ENCODE results near the gene HIVEP1.

Gene HIVEP1
- total RNA-seq, result 36.1 to 101 (median 65.5) reads per million in 9 experiments

- DNase-seq (peak in 2 of 3 experiments; percentile 9 to 23), ATAC-seq (replicated peaks) (no peak)
- Mint-ChIP-seq H3K4me3 (peak within 1 kb of the TSS; percentile 98 to 99), H3K4me1 (ENCODE audit: low read depth in 2 of 2) (peaks cover 21 to 28% of the 10 kb centered on the region in 2 donors), H3K27me3 (no peaks in the 10 kb centered on the region), H3K9me3 (no peaks in the 10 kb centered on the region), H3K36me3 (ENCODE audit: insufficient read depth) (peaks cover 36% of the 10 kb centered on the region), H3K27ac (peak within 1 kb of the TSS; percentile 99 to 100)
Observed at GRCh38 chr6:12012038-12012557, at the start of gene HIVEP1. TSS of gene HIVEP1 (plus strand) at chr6:12012312. CDS start at chr6:12015629, 3,317 bp downstream.

- Mint-ChIP-seq H3K4me1 (ENCODE audit: low read depth in 2 of 2) (no peaks in the 10 kb centered on the region), H3K27me3 (peaks cover 0 to 7% of the 10 kb centered on the region in 2 donors), H3K9me3 (no peaks in the 10 kb centered on the region), H3K4me3 (no peak overlapping the region), H3K36me3 (ENCODE audit: insufficient read depth) (no peaks in the 10 kb centered on the region), H3K27ac (no peak overlapping the region)
- DNase-seq (no peak), ATAC-seq (replicated peaks) (no peak)
Observed at GRCh38 chr6:11963756-11964500, 48.2 kb upstream of the HIVEP1 start.

GRCh38 chr6:11964729-11965335 is 47.3 kb upstream of the HIVEP1 start:
- Mint-ChIP-seq H3K4me1 (ENCODE audit: low read depth in 2 of 2) (peaks cover 0 to 2% of the 10 kb centered on the region in 2 donors), H3K4me3 (no peak overlapping the region), H3K27me3 (peaks cover 0 to 5% of the 10 kb centered on the region in 2 donors), H3K36me3 (ENCODE audit: insufficient read depth) (no peaks in the 10 kb centered on the region), H3K9me3 (no peaks in the 10 kb centered on the region), H3K27ac (no peak overlapping the region)
- no peak for ATAC-seq (replicated peaks)
- DNase-seq, result no peak

- H3K27me3 Mint-ChIP-seq, result peaks cover 0 to 5% of the 10 kb centered on the region in 2 donors
- H3K9me3 Mint-ChIP-seq, result no peaks in the 10 kb centered on the region
- no peak for ATAC-seq (replicated peaks)
- DNase-seq, result no peak
- H3K4me1 Mint-ChIP-seq (ENCODE audit: low read depth in 2 of 2), result peaks cover 0 to 2% of the 10 kb centered on the region in 2 donors
- H3K27ac Mint-ChIP-seq, result no peak overlapping the region
- H3K4me3 Mint-ChIP-seq, result no peak overlapping the region
- no peaks in the 10 kb centered on the region for H3K36me3 Mint-ChIP-seq (ENCODE audit: insufficient read depth)
Observed at GRCh38 chr6:11965499-11965898, 46.6 kb upstream of the HIVEP1 start.

- Mint-ChIP-seq H3K4me3 (no peak overlapping the region), H3K27ac (no peak overlapping the region), H3K27me3 (peaks cover 5 to 11% of the 10 kb centered on the region in 2 donors), H3K36me3 (ENCODE audit: insufficient read depth) (no peaks in the 10 kb centered on the region), H3K4me1 (ENCODE audit: low read depth in 2 of 2) (peaks cover 0 to 2% of the 10 kb centered on the region in 2 donors), H3K9me3 (no peaks in the 10 kb centered on the region)
- DNase-seq (no peak), ATAC-seq (replicated peaks) (no peak)
Observed at GRCh38 chr6:11968241-11968806, 43.8 kb upstream of the HIVEP1 start.

- DNase-seq, result no peak
- no peak overlapping the region for H3K27ac Mint-ChIP-seq
- peaks cover 0 to 2% of the 10 kb centered on the region in 2 donors for H3K4me1 Mint-ChIP-seq (ENCODE audit: low read depth in 2 of 2)
- peaks cover 5 to 11% of the 10 kb centered on the region in 2 donors for H3K27me3 Mint-ChIP-seq
- no peak overlapping the region for H3K4me3 Mint-ChIP-seq
- no peaks in the 10 kb centered on the region for H3K36me3 Mint-ChIP-seq (ENCODE audit: insufficient read depth)
- ATAC-seq (replicated peaks), result no peak
- no peaks in the 10 kb centered on the region for H3K9me3 Mint-ChIP-seq
Observed at GRCh38 chr6:11969092-11969491, 43.0 kb upstream of the HIVEP1 start.

GRCh38 chr6:11970114-11970513 is 42.0 kb upstream of the HIVEP1 start:
- no peaks in the 10 kb centered on the region for H3K9me3 Mint-ChIP-seq
- peaks cover 5 to 11% of the 10 kb centered on the region in 2 donors for H3K27me3 Mint-ChIP-seq
- no peak overlapping the region for H3K4me3 Mint-ChIP-seq
- no peak overlapping the region for H3K27ac Mint-ChIP-seq
- ATAC-seq (replicated peaks) (no peak), DNase-seq (no peak)
- H3K36me3 Mint-ChIP-seq (ENCODE audit: insufficient read depth), result no peaks in the 10 kb centered on the region
- H3K4me1 Mint-ChIP-seq (ENCODE audit: low read depth in 2 of 2), result peaks cover 0 to 2% of the 10 kb centered on the region in 2 donors

GRCh38 chr6:11971154-11971553 is 41.0 kb upstream of the HIVEP1 start:
- Mint-ChIP-seq H3K27ac (no peak overlapping the region), H3K9me3 (no peaks in the 10 kb centered on the region), H3K36me3 (ENCODE audit: insufficient read depth) (no peaks in the 10 kb centered on the region), H3K4me3 (no peak overlapping the region), H3K4me1 (ENCODE audit: low read depth in 2 of 2) (peaks cover 5 to 7% of the 10 kb centered on the region in 2 donors), H3K27me3 (peaks cover 5 to 11% of the 10 kb centered on the region in 2 donors)
- DNase-seq, result no peak
- ATAC-seq (replicated peaks), result no peak

- Mint-ChIP-seq H3K4me1 (ENCODE audit: low read depth in 2 of 2) (peaks cover 5 to 12% of the 10 kb centered on the region in 2 donors), H3K27ac (peak overlapping the region in 1 of 2 donors; percentile 22), H3K36me3 (ENCODE audit: insufficient read depth) (no peaks in the 10 kb centered on the region), H3K4me3 (no peak overlapping the region), H3K9me3 (no peaks in the 10 kb centered on the region), H3K27me3 (peaks cover 5 to 11% of the 10 kb centered on the region in 2 donors)
- DNase-seq (no peak), ATAC-seq (replicated peaks) (no peak)
Observed at GRCh38 chr6:11972270-11972669, 39.8 kb upstream of the HIVEP1 start.

- no peak for DNase-seq
- no peak for ATAC-seq (replicated peaks)
- Mint-ChIP-seq H3K27ac (peak overlapping the region in 1 of 2 donors; percentile 70), H3K4me3 (no peak overlapping the region), H3K36me3 (ENCODE audit: insufficient read depth) (no peaks in the 10 kb centered on the region), H3K4me1 (ENCODE audit: low read depth in 2 of 2) (peaks cover 6 to 12% of the 10 kb centered on the region in 2 donors), H3K9me3 (no peaks in the 10 kb centered on the region), H3K27me3 (peaks cover 5 to 11% of the 10 kb centered on the region in 2 donors)
Observed at GRCh38 chr6:11972806-11973205, 39.3 kb upstream of the HIVEP1 start.

GRCh38 chr6:11973238-11973637 is 38.9 kb upstream of the HIVEP1 start:
- H3K9me3 Mint-ChIP-seq, result no peaks in the 10 kb centered on the region
- H3K27me3 Mint-ChIP-seq, result peaks cover 5 to 11% of the 10 kb centered on the region in 2 donors
- no peak overlapping the region for H3K4me3 Mint-ChIP-seq
- H3K27ac Mint-ChIP-seq, result no peak overlapping the region
- no peak for ATAC-seq (replicated peaks)
- H3K4me1 Mint-ChIP-seq (ENCODE audit: low read depth in 2 of 2), result peaks cover 9 to 12% of the 10 kb centered on the region in 2 donors
- no peaks in the 10 kb centered on the region for H3K36me3 Mint-ChIP-seq (ENCODE audit: insufficient read depth)
- DNase-seq, result no peak

- DNase-seq (no peak), ATAC-seq (replicated peaks) (no peak)
- H3K9me3 Mint-ChIP-seq, result no peaks in the 10 kb centered on the region
- H3K36me3 Mint-ChIP-seq (ENCODE audit: insufficient read depth), result no peaks in the 10 kb centered on the region
- peaks cover 2 to 11% of the 10 kb centered on the region in 2 donors for H3K27me3 Mint-ChIP-seq
- H3K27ac Mint-ChIP-seq, result no peak overlapping the region
- H3K4me1 Mint-ChIP-seq (ENCODE audit: low read depth in 2 of 2), result peaks cover 11 to 12% of the 10 kb centered on the region in 2 donors
- H3K4me3 Mint-ChIP-seq, result no peak overlapping the region
Observed at GRCh38 chr6:11974089-11974488, 38.0 kb upstream of the HIVEP1 start.

- H3K4me3 Mint-ChIP-seq, result peak overlapping the region; percentile 18 to 20
- ATAC-seq (replicated peaks) (peak; percentile 95), DNase-seq (peak in 2 of 3 experiments; percentile 5 to 7)
- H3K27ac Mint-ChIP-seq, result no peak overlapping the region
- H3K27me3 Mint-ChIP-seq, result peaks cover 0 to 11% of the 10 kb centered on the region in 2 donors
- peaks cover 10 to 11% of the 10 kb centered on the region in 2 donors for H3K4me1 Mint-ChIP-seq (ENCODE audit: low read depth in 2 of 2)
- no peaks in the 10 kb centered on the region for H3K36me3 Mint-ChIP-seq (ENCODE audit: insufficient read depth)
- H3K9me3 Mint-ChIP-seq, result no peaks in the 10 kb centered on the region
Observed at GRCh38 chr6:11975353-11975977, 36.6 kb upstream of the HIVEP1 start.
